WTC11 (cell line): ENCODE data around the gene SYTL1. TPM values are rescaled to one million over a fixed set of nuclear protein-coding genes. Genes with fewer than 3 reads are reported as not detected.

Experiments
- ATF2 ChIP-seq: sonication (generic); formaldehyde crosslinking; IDR thresholded peaks from 2 replicates; pipeline ENCODE4 v1.8.1; 2022; ENCODE audit warnings: low read depth, missing genetic modification reagents, borderline replicate concordance
- CTCF ChIP-seq: fragments of 200-600 bp; IDR thresholded peaks from 2 replicates; pipeline ENCODE4 v1.8.0; 2022; ENCODE audit warnings: antibody characterized with exemption
- ELF4 ChIP-seq: sonication (generic); formaldehyde crosslinking; IDR thresholded peaks from 2 replicates; pipeline ENCODE4 v1.8.1; 2022; ENCODE audit warnings: low read depth, mild to moderate bottlenecking, moderate library complexity, missing genetic modification reagents
- ESRRA ChIP-seq: sonication (generic); formaldehyde crosslinking; IDR thresholded peaks from 2 replicates; pipeline ENCODE4 v1.8.1; 2022; ENCODE audit warnings: mild to moderate bottlenecking, missing genetic modification reagents, borderline replicate concordance
- FOXK1 ChIP-seq: sonication (generic); formaldehyde crosslinking; IDR thresholded peaks from 2 replicates; pipeline ENCODE4 v1.8.0; 2022; ENCODE audit warnings: mild to moderate bottlenecking, moderate library complexity, missing genetic modification reagents
- GABPB1 ChIP-seq: sonication (generic); formaldehyde crosslinking; IDR thresholded peaks from 2 replicates; pipeline ENCODE4 v1.8.1; 2023; ENCODE audit warnings: mild to moderate bottlenecking, missing genetic modification reagents
- JAZF1 ChIP-seq: fragments of 250-450 bp; sonication (Bioruptor Pico); IDR thresholded peaks from 2 replicates; pipeline ENCODE4 v1.9.0; 2021; ENCODE audit warnings: moderate library complexity, mild to moderate bottlenecking, inconsistent platforms
- NFE2L1 ChIP-seq: sonication (generic); formaldehyde crosslinking; IDR thresholded peaks from 2 replicates; pipeline ENCODE4 v1.8.1; 2023; ENCODE audit warnings: missing genetic modification reagents
- OVOL2 ChIP-seq: fragments of 250-450 bp; sonication (Bioruptor Pico); IDR thresholded peaks from 2 replicates; pipeline ENCODE4 v1.9.0; 2021; ENCODE audit warnings: mild to moderate bottlenecking, borderline replicate concordance
- RELA ChIP-seq: sonication (generic); formaldehyde crosslinking; IDR thresholded peaks from 2 replicates; pipeline ENCODE4 v1.8.1; 2022; ENCODE audit warnings: missing genetic modification reagents, mild to moderate bottlenecking, borderline replicate concordance
- RORB ChIP-seq: fragments of 250-450 bp; sonication (Bioruptor Pico); IDR thresholded peaks from 2 replicates; pipeline ENCODE4 v1.9.0; 2021; ENCODE audit warnings: mild to moderate bottlenecking
- SMAD3 ChIP-seq: sonication (generic); formaldehyde crosslinking; IDR thresholded peaks from 2 replicates; pipeline ENCODE4 v1.8.0; 2022; ENCODE audit warnings: missing genetic modification reagents, mild to moderate bottlenecking, borderline replicate concordance
- SMAD4 ChIP-seq: sonication (generic); formaldehyde crosslinking; IDR thresholded peaks from 2 replicates; pipeline ENCODE4 v1.8.0; 2022; ENCODE audit warnings: mild to moderate bottlenecking, missing genetic modification reagents
- TEAD4 ChIP-seq: sonication (generic); formaldehyde crosslinking; IDR thresholded peaks from 2 replicates; pipeline ENCODE4 v1.8.0; 2022; ENCODE audit warnings: mild to moderate bottlenecking, missing genetic modification reagents
- ZNF219 ChIP-seq: sonication (generic); formaldehyde crosslinking; IDR thresholded peaks from 2 replicates; pipeline ENCODE4 v1.8.0; 2023; ENCODE audit warnings: missing genetic modification reagents, mild to moderate bottlenecking, borderline replicate concordance
- ZNF232 ChIP-seq: sonication (generic); formaldehyde crosslinking; IDR thresholded peaks from 2 replicates; pipeline ENCODE4 v1.8.0; 2022; ENCODE audit warnings: mild to moderate bottlenecking, missing genetic modification reagents
- ZNF263 ChIP-seq: sonication (generic); formaldehyde crosslinking; IDR thresholded peaks from 2 replicates; pipeline ENCODE4 v1.8.1; 2022; ENCODE audit warnings: low read depth, mild to moderate bottlenecking, moderate library complexity, missing genetic modification reagents
- ZNF396 ChIP-seq: fragments of 250-450 bp; sonication (Bioruptor Pico); IDR thresholded peaks from 2 replicates; pipeline ENCODE4 v1.8.0; 2021; ENCODE audit warnings: mild to moderate bottlenecking, moderate library complexity, borderline replicate concordance
- ZNF425 ChIP-seq: fragments of 250-450 bp; sonication (Bioruptor Pico); conservative IDR thresholded peaks from 2 replicates; pipeline ENCODE4 v1.9.0; 2021; ENCODE audit warnings: mild to moderate bottlenecking
- ZNF671 ChIP-seq: fragments of 250-450 bp; sonication (Bioruptor Pico); IDR thresholded peaks from 2 replicates; pipeline ENCODE4 v1.8.0; 2021; ENCODE audit warnings: mild to moderate bottlenecking
- total RNA-seq: library from RNA; stranded (reverse); gene quantifications from 3 replicates; pipeline ENCODE4 v1.2.3, GENCODE V29; 2021
- TF ChIP-seq, protein P1 (sequence below): sonication (generic); formaldehyde crosslinking; conservative IDR thresholded peaks from 2 replicates; pipeline ENCODE4 v1.8.1; 2022; ENCODE audit warnings: mild to moderate bottlenecking, missing genetic modification reagents
- TF ChIP-seq, protein P2 (sequence below): sonication (generic); formaldehyde crosslinking; IDR thresholded peaks from 2 replicates; pipeline ENCODE4 v1.8.1; 2023; ENCODE audit warnings: mild to moderate bottlenecking, missing genetic modification reagents, moderate library complexity
- TF ChIP-seq, protein P3 (sequence below): sonication (generic); formaldehyde crosslinking; IDR thresholded peaks from 2 replicates; pipeline ENCODE4 v1.8.1; 2023; ENCODE audit warnings: mild to moderate bottlenecking, moderate library complexity, missing genetic modification reagents
- TF ChIP-seq, protein P4 (sequence below): sonication (generic); formaldehyde crosslinking; IDR thresholded peaks from 2 replicates; pipeline ENCODE4 v1.8.1; 2023; ENCODE audit warnings: mild to moderate bottlenecking, missing genetic modification reagents, borderline replicate concordance

SYTL1 gene
- total RNA-seq, 1 experiment from 2014 or later = 18.0 TPM

GRCh38 chr1:27349784-27350662, 8.2 kb downstream of the SYTL1 start (continued):
- TF ChIP-seq GABPB1 (CRISPR knock-in tag) (no peak), ATF2 (CRISPR knock-in tag) (peak; percentile 56; the same call in 1 of the 2 replicates), RELA (peak; percentile 88; the same call in 1 of the 2 replicates), CTCF (no peak), ESRRA (CRISPR knock-in tag) (peak; percentile 84; the same call in 1 of the 2 replicates), ZNF219 (peak; percentile 76; the same call in 1 of the 2 replicates), FOXK1 (CRISPR knock-in tag) (peak; percentile 77; the same call in 1 of the 2 replicates), ZNF425 (CRISPR knock-in tag) (no peak), OVOL2 (CRISPR knock-in tag) (no peak), ZNF263 (CRISPR knock-in tag) (peak; percentile 75), SMAD4 (CRISPR knock-in tag) (no peak), JAZF1 (CRISPR knock-in tag) (no peak), ZNF232 (CRISPR knock-in tag) (peak; percentile 81; the same call in 1 of the 2 replicates), TEAD4 (CRISPR knock-in tag) (no peak), NFE2L1 (peak; percentile 93), SMAD3 (CRISPR knock-in tag) (peak; percentile 93), ZNF396 (CRISPR knock-in tag) (no peak), ZNF671 (no peak), RORB (CRISPR knock-in tag) (no peak), ELF4 (CRISPR knock-in tag) (peak; percentile 84)
- TF ChIP-seq, protein P1, sequence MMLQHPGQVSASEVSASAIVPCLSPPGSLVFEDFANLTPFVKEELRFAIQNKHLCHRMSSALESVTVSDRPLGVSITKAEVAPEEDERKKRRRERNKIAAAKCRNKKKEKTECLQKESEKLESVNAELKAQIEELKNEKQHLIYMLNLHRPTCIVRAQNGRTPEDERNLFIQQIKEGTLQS (CRISPR knock-in tag) = no peak
- TF ChIP-seq, protein P2, sequence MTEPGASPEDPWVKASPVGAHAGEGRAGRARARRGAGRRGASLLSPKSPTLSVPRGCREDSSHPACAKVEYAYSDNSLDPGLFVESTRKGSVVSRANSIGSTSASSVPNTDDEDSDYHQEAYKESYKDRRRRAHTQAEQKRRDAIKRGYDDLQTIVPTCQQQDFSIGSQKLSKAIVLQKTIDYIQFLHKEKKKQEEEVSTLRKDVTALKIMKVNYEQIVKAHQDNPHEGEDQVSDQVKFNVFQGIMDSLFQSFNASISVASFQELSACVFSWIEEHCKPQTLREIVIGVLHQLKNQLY = 0 out of 2 replicates have a peak, but pooled peaks have one; percentile 93
- TF ChIP-seq, protein P3, sequence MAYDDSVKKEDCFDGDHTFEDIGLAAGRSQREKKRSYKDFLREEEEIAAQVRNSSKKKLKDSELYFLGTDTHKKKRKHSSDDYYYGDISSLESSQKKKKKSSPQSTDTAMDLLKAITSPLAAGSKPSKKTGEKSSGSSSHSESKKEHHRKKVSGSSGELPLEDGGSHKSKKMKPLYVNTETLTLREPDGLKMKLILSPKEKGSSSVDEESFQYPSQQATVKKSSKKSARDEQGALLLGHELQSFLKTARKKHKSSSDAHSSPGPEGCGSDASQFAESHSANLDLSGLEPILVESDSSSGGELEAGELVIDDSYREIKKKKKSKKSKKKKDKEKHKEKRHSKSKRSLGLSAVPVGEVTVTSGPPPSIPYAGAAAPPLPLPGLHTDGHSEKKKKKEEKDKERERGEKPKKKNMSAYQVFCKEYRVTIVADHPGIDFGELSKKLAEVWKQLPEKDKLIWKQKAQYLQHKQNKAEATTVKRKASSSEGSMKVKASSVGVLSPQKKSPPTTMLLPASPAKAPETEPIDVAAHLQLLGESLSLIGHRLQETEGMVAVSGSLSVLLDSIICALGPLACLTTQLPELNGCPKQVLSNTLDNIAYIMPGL (CRISPR knock-in tag) = peak; percentile 32
- TF ChIP-seq, protein P4, sequence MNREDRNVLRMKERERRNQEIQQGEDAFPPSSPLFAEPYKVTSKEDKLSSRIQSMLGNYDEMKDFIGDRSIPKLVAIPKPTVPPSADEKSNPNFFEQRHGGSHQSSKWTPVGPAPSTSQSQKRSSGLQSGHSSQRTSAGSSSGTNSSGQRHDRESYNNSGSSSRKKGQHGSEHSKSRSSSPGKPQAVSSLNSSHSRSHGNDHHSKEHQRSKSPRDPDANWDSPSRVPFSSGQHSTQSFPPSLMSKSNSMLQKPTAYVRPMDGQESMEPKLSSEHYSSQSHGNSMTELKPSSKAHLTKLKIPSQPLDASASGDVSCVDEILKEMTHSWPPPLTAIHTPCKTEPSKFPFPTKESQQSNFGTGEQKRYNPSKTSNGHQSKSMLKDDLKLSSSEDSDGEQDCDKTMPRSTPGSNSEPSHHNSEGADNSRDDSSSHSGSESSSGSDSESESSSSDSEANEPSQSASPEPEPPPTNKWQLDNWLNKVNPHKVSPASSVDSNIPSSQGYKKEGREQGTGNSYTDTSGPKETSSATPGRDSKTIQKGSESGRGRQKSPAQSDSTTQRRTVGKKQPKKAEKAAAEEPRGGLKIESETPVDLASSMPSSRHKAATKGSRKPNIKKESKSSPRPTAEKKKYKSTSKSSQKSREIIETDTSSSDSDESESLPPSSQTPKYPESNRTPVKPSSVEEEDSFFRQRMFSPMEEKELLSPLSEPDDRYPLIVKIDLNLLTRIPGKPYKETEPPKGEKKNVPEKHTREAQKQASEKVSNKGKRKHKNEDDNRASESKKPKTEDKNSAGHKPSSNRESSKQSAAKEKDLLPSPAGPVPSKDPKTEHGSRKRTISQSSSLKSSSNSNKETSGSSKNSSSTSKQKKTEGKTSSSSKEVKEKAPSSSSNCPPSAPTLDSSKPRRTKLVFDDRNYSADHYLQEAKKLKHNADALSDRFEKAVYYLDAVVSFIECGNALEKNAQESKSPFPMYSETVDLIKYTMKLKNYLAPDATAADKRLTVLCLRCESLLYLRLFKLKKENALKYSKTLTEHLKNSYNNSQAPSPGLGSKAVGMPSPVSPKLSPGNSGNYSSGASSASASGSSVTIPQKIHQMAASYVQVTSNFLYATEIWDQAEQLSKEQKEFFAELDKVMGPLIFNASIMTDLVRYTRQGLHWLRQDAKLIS (CRISPR knock-in tag) = no peak
